Measurements from ENCODE around the gene CACNA2D3. TPM values are rescaled to one million over a fixed set of nuclear protein-coding genes. Genes with fewer than 3 reads are reported as not detected.

CACNA2D3 gene
- total and polyA plus RNA-seq, 4 donors = 0.06 to 0.37 (median 0.08) TPM; not detected in 1

DNA sequence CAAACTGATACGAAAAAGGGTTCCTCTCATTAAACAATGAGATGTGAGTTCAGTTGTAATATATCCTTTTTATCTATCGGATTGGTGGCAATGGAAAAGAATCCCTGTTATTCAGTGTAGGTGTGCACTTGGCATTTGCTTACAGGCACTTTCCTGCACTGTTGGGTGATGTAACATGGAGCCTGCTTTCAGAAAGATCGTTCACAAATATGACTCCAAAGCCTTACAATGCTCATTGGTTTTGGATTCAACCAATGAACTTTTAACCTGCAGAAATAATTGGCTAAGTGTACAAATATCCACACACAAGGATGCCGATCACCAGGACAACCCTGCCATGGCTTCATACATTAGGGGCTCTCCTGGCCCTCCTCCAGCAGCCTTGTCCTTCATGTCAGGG lies 996.9 kb downstream of the CACNA2D3 start:
- no peak overlapping the region for H3K27ac ChIP-seq (ENCODE audit: low read depth in 1 of 2, low read length in 2 of 2)
- 79% methylated on average over 4 of the region's 4 CpGs for WGBS
- H3K9me3 ChIP-seq (ENCODE audit: control insufficient read depth in 4 of 4, low read length in 3 of 4) = no peaks in the 10 kb centered on the region
- no peaks in the 10 kb centered on the region for H3K36me3 ChIP-seq (ENCODE audit: control insufficient read depth in 4 of 4, insufficient read depth in 3 of 4, low read depth in 1 of 4, low read length in 3 of 4)
- DNase-seq (ENCODE audit: low spot score) = no peak
- H3K4me3 ChIP-seq (ENCODE audit: low read depth in 1 of 3, low read length in 3 of 3) = no peak overlapping the region
- TF ChIP-seq NR2F2 (IDR thresholded peaks at IDR 0.05) (no peak), RAD21 (IDR thresholded peaks at IDR 0.05) (no peak), FOXA2 (IDR thresholded peaks at IDR 0.05) (no peak), HNF4G (IDR thresholded peaks at IDR 0.05) (no peak), FOXA1 (IDR thresholded peaks at IDR 0.05) (no peak), GABPA (IDR thresholded peaks at IDR 0.05 in 1 of 2, conservative IDR thresholded peaks at IDR 0.05 in 1 of 2) (no peak), HNF4A (conservative IDR thresholded peaks at IDR 0.05) (no peak), YY1 (IDR thresholded peaks at IDR 0.05) (no peak), SP1 (IDR thresholded peaks at IDR 0.05) (no peak)
- TF ChIP-seq, protein P1, sequence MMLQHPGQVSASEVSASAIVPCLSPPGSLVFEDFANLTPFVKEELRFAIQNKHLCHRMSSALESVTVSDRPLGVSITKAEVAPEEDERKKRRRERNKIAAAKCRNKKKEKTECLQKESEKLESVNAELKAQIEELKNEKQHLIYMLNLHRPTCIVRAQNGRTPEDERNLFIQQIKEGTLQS (IDR thresholded peaks at IDR 0.05) = no peak
- TF ChIP-seq, protein P2, sequence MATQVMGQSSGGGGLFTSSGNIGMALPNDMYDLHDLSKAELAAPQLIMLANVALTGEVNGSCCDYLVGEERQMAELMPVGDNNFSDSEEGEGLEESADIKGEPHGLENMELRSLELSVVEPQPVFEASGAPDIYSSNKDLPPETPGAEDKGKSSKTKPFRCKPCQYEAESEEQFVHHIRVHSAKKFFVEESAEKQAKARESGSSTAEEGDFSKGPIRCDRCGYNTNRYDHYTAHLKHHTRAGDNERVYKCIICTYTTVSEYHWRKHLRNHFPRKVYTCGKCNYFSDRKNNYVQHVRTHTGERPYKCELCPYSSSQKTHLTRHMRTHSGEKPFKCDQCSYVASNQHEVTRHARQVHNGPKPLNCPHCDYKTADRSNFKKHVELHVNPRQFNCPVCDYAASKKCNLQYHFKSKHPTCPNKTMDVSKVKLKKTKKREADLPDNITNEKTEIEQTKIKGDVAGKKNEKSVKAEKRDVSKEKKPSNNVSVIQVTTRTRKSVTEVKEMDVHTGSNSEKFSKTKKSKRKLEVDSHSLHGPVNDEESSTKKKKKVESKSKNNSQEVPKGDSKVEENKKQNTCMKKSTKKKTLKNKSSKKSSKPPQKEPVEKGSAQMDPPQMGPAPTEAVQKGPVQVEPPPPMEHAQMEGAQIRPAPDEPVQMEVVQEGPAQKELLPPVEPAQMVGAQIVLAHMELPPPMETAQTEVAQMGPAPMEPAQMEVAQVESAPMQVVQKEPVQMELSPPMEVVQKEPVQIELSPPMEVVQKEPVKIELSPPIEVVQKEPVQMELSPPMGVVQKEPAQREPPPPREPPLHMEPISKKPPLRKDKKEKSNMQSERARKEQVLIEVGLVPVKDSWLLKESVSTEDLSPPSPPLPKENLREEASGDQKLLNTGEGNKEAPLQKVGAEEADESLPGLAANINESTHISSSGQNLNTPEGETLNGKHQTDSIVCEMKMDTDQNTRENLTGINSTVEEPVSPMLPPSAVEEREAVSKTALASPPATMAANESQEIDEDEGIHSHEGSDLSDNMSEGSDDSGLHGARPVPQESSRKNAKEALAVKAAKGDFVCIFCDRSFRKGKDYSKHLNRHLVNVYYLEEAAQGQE (IDR thresholded peaks at IDR 0.05) = no peak
- no peak overlapping the region for H3K9ac ChIP-seq (ENCODE audit: low read depth in 1 of 2, low read length in 2 of 2)
- peaks cover 0 to 7% (median 0%) of the 10 kb centered on the region in 4 donors for H3K27me3 ChIP-seq (ENCODE audit: control insufficient read depth in 4 of 4, insufficient read depth in 4 of 4, low read length in 3 of 4)
- no peaks in the 10 kb centered on the region for H3K4me1 ChIP-seq (ENCODE audit: control insufficient read depth in 4 of 4, insufficient read depth in 4 of 4, low read length in 3 of 4)

DNA sequence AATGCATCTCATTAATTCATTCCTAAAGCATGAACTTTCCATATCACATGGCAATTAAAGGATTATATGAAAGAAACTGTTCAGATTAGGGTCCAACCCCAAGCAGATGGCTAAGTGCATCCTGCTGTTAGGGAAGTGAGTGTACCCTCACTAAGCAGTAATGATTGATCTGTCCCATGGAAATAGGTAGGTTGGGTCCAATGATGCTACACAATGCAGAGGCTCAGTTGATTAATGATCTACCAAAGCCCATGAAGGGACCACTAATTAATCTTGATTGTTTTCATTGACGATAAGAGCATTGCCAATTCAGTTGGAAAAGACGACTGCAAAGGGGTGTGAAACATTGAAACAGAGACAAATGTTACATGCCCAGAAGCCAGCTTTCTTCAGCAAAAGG lies 1000.0 kb downstream of the CACNA2D3 start:
- H3K27ac ChIP-seq (ENCODE audit: low read depth in 1 of 2, low read length in 2 of 2) = no peak overlapping the region
- H3K9ac ChIP-seq (ENCODE audit: low read depth in 1 of 2, low read length in 2 of 2) = no peak overlapping the region
- no peaks in the 10 kb centered on the region for H3K36me3 ChIP-seq (ENCODE audit: control insufficient read depth in 4 of 4, insufficient read depth in 3 of 4, low read depth in 1 of 4, low read length in 3 of 4)
- DNase-seq (ENCODE audit: low spot score) = no peak
- no peaks in the 10 kb centered on the region for H3K4me1 ChIP-seq (ENCODE audit: control insufficient read depth in 4 of 4, insufficient read depth in 4 of 4, low read length in 3 of 4)
- TF ChIP-seq YY1 (IDR thresholded peaks at IDR 0.05) = no peak
- H3K9me3 ChIP-seq (ENCODE audit: control insufficient read depth in 4 of 4, low read length in 3 of 4) = no peaks in the 10 kb centered on the region
- H3K27me3 ChIP-seq (ENCODE audit: control insufficient read depth in 4 of 4, insufficient read depth in 4 of 4, low read length in 3 of 4) = peaks cover 0 to 4% (median 0%) of the 10 kb centered on the region in 4 donors
- WGBS = 64% methylated on average over 2 of the region's 2 CpGs
- no peak overlapping the region for H3K4me3 ChIP-seq (ENCODE audit: low read depth in 1 of 3, low read length in 3 of 3)

Other genes starting within 250 kb of the CACNA2D3 start
- gene ACTR8, start 240.4 kb upstream of the CACNA2D3 start, total RNA-seq = 10 to 100 TPM in 1 of 2 donors, 1 to 10 TPM in 1; 9.9 to 16.7 TPM
- 1 to 10 TPM; 3.2 to 5.6 TPM for gene ACTR8, start 240.4 kb upstream of the CACNA2D3 start, polyA plus RNA-seq
- gene SELENOK, start 230.7 kb upstream of the CACNA2D3 start, total RNA-seq = 10 to 100 TPM; 24.9 to 37.7 TPM
- 10 to 100 TPM; 40.0 to 80.2 TPM for gene SELENOK, start 230.7 kb upstream of the CACNA2D3 start, polyA plus RNA-seq